ENCODE measurements around the gene TTC33. TPM values are rescaled to one million over a fixed set of nuclear protein-coding genes. Genes with fewer than 3 reads are reported as not detected.

The TTC33 gene
- total and polyA plus RNA-seq, 7 donors = 11.0 to 38.5 (median 25.3) TPM

DNA sequence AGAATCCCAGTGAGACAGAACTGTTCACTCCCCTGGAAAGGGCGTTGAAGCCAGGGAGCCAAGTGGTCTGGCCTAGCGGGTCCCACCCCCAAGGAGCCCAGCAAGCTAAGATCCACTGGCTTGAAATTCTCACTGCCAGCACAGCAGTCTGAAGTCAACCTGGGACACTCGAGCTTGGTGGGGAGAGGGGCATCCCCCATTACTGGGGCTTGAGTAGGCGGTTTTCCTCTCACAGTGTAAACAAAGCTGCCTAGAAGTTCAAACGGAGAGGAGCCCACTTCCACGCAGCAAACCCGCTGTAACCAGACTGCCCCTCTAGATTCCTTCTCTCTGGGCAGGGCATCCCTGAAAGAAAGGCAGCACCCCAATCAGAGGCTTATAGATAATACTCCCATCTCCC is 121.2 kb downstream of the TTC33 start:
- 83 to 88% (median 85%) methylated on average over 7 of the region's 7 CpGs for WGBS, 3 donors
- intact Hi-C loops (cut with DNase I) = no loop called here
- Histone ChIP-seq H3K9me3 (peaks cover 4% of the 10 kb centered on the region), H3K4me1 (no peaks in the 10 kb centered on the region), H3K36me3 (ENCODE audit: insufficient read depth in 1 of 2, low read depth in 1 of 2) (no peaks in the 10 kb centered on the region), H3K27me3 (ENCODE audit: insufficient read depth in 3 of 3, low read length in 2 of 3) (no peaks in the 10 kb centered on the region), H3K27ac (no peak overlapping the region), H3K4me3 (no peak overlapping the region)
- TF ChIP-seq, protein P1, sequence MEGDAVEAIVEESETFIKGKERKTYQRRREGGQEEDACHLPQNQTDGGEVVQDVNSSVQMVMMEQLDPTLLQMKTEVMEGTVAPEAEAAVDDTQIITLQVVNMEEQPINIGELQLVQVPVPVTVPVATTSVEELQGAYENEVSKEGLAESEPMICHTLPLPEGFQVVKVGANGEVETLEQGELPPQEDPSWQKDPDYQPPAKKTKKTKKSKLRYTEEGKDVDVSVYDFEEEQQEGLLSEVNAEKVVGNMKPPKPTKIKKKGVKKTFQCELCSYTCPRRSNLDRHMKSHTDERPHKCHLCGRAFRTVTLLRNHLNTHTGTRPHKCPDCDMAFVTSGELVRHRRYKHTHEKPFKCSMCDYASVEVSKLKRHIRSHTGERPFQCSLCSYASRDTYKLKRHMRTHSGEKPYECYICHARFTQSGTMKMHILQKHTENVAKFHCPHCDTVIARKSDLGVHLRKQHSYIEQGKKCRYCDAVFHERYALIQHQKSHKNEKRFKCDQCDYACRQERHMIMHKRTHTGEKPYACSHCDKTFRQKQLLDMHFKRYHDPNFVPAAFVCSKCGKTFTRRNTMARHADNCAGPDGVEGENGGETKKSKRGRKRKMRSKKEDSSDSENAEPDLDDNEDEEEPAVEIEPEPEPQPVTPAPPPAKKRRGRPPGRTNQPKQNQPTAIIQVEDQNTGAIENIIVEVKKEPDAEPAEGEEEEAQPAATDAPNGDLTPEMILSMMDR (IDR thresholded peaks at IDR 0.05) = no peak
- ATAC-seq (no peak), DNase-seq (no peak)

- DNase-seq (no peak), ATAC-seq (no peak)
- H3K9me3 ChIP-seq = peaks cover 4% of the 10 kb centered on the region
- no peaks in the 10 kb centered on the region for H3K27me3 ChIP-seq (ENCODE audit: insufficient read depth in 3 of 3, low read length in 2 of 3)
- H3K4me1 ChIP-seq = no peaks in the 10 kb centered on the region
- intact Hi-C loops (cut with DNase I) = no loop called here
- H3K27ac ChIP-seq = no peak overlapping the region
- no peaks in the 10 kb centered on the region for H3K36me3 ChIP-seq (ENCODE audit: insufficient read depth in 1 of 2, low read depth in 1 of 2)
- H3K4me3 ChIP-seq = no peak overlapping the region
- WGBS, 3 donors = 68 to 85% (median 77%) methylated on average over 3 of the region's 3 CpGs
- TF ChIP-seq, protein P1 (IDR thresholded peaks at IDR 0.05) = no peak
Observed at GRCh38 chr5:40634154-40634553, 121.6 kb downstream of the TTC33 start.

DNA sequence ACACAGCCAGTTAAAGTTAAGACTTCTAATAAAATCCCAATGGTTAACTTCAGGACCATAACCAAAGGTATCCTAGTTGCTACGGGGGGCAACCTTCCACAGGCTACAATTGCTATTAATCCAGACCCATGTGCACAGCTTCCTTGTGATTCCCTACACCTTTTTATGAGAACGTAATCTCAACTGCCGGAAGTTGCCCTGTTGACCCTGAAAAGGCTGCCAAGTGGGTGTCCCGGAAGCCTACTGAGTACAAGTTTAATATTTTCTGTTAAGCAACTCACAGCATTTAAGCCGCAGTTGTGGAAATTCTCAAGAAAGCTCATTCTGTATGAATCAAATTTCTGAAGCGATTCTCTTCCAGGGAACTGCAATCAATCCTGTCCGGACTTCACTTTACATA is 124.5 kb downstream of the TTC33 start:
- 59 to 70% (median 60%) methylated on average over 7 of the region's 7 CpGs for WGBS, 3 donors
- Histone ChIP-seq H3K4me3 (no peak overlapping the region), H3K27ac (no peak overlapping the region), H3K4me1 (no peaks in the 10 kb centered on the region), H3K36me3 (ENCODE audit: insufficient read depth in 1 of 2, low read depth in 1 of 2) (no peaks in the 10 kb centered on the region), H3K27me3 (ENCODE audit: insufficient read depth in 3 of 3, low read length in 2 of 3) (no peaks in the 10 kb centered on the region), H3K9me3 (no peaks in the 10 kb centered on the region)
- TF ChIP-seq, protein P1 (IDR thresholded peaks at IDR 0.05) = no peak
- DNase-seq (no peak), ATAC-seq (no peak)
- intact Hi-C loops (cut with DNase I) = no loop called here

DNA sequence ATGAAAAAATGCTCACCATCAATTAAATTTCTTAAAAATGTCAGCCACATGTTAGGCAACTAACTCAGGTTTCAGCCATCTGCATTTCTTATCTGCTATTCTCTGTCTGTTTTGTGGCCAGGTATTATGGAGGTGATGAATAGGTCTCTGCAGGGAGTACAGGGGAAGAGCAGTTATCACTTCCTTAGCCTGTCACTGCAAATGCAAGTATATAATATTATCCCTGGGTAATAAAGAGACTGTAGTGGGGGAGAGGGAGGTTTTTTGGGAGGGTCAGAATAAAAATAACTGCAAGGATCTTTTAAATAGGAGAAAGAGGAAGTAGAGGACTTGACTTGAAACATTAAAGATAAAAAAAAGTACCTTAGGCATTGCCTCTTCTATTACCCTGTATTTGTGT is 125.6 kb downstream of the TTC33 start:
- H3K9me3 ChIP-seq = no peaks in the 10 kb centered on the region
- no peaks in the 10 kb centered on the region for H3K36me3 ChIP-seq (ENCODE audit: insufficient read depth in 1 of 2, low read depth in 1 of 2)
- no peaks in the 10 kb centered on the region for H3K4me1 ChIP-seq
- no peaks in the 10 kb centered on the region for H3K27me3 ChIP-seq (ENCODE audit: insufficient read depth in 3 of 3, low read length in 2 of 3)
- no peak overlapping the region for H3K27ac ChIP-seq
- intact Hi-C loops (cut with DNase I) = no loop called here
- DNase-seq = no peak
- ATAC-seq = no peak
- H3K4me3 ChIP-seq = no peak overlapping the region
- TF ChIP-seq, protein P1 (IDR thresholded peaks at IDR 0.05) = no peak

DNA sequence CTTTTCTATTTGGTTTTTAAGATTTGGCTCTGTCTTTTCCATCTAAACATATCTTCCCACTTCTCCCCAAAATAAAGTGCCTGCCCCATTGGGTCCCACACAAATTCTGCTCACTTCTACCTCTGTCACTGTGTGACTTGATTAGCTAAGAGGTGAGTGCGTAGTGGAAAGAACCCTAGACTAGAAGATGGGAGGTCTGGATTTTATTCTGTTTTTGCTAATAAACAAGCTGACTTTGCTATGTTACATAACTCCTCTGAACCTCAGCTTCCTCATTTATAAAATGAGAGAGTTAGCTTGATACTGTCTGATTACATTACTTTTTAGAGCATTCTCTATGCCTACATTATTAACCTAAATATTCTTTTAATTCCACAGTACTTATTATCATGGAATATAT is 127.4 kb downstream of the TTC33 start:
- H3K9me3 ChIP-seq = no peaks in the 10 kb centered on the region
- H3K27ac ChIP-seq = no peak overlapping the region
- DNase-seq (no peak), ATAC-seq (no peak)
- no peak overlapping the region for H3K4me3 ChIP-seq
- TF ChIP-seq, protein P1 (IDR thresholded peaks at IDR 0.05) = no peak
- intact Hi-C loops (cut with DNase I) = no loop called here
- no peaks in the 10 kb centered on the region for H3K27me3 ChIP-seq (ENCODE audit: insufficient read depth in 3 of 3, low read length in 2 of 3)
- 86 to 93% (median 91%) methylated on average over 1 of the region's 1 CpG for WGBS, 3 donors
- no peaks in the 10 kb centered on the region for H3K4me1 ChIP-seq
- no peaks in the 10 kb centered on the region for H3K36me3 ChIP-seq (ENCODE audit: insufficient read depth in 1 of 2, low read depth in 1 of 2)

All from psoas muscle (tissue), 8 donors.